GM12874 (cell line): Measurements from ENCODE around the gene RPS16.

Source experiments
- CTCF ChIP-seq: IDR thresholded peaks from 2 replicates; pipeline ENCODE4 v1.5.1; 2011; ENCODE audit warnings: low read depth, mild to moderate bottlenecking, control low read depth, low read length, moderate library complexity; ENCODE audit not compliant: insufficient read depth

The RPS16 gene

GRCh38 chr19:39467941-39468340 is 32.2 kb upstream of the RPS16 start:
- TF ChIP-seq CTCF = no peak

DNA sequence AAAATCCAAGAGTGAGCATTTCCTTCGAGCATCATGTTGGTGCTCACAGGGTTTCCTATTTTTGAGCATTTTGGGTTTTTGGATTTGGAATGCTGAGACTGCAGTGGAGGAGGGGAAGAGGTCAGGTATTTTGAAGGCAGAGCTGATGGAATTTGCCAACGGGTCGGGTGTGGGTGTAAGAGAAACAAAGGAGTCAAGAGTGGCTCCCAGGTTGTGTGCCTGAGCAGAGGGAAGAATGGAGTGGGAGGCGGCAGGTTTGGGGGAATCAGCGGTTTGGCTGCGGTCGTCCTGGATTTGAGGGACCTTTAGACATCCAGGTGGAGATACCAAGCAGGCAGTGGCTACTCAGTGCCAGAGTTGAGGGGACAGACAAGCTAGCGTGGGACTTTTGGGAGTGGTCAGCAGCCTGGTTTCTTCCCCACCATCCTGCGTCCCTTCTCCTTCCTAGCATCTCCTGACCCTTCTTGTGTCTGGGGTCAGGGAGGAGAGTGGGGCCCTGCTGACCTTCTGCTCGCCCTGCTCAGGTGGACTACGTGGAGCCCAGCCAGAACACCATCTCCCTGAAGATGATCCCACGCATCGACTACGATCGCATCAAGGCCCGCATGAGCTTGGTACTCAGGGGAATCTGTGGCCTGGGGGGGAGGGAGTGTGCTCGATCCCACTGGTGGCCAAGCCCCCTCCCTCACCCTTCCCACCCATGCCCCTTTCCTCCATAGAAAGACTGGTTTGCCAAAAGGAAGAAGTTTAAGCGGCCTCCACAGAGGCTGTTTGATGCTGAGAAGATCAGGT is 30.4 kb upstream of the RPS16 start:
- no peak for TF ChIP-seq CTCF

GRCh38 chr19:39463403-39463802 is 27.7 kb upstream of the RPS16 start:
- no peak for TF ChIP-seq CTCF

GRCh38 chr19:39449116-39449797 is 13.5 kb upstream of the RPS16 start:
- TF ChIP-seq CTCF = no peak

DNA sequence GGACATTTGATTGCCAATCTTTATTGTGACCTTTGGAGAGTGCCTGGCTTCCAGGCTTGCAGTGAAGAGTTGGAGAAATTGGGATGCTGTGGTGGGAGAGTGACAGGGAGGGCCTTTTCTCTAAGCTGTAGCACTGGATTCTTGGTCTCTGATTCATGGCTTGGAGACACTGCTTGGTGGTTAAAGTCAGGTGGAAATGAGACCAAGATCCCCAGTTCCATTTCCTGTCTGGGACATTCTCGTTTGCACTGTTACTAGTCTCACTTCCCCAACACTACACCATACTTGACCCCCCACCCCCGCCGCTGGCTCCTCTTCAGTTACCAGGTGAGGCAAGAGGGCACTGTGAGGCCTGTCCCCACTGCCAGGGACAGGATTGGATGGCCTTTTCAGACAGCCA is 12.5 kb upstream of the RPS16 start:
- no peak for TF ChIP-seq CTCF

DNA sequence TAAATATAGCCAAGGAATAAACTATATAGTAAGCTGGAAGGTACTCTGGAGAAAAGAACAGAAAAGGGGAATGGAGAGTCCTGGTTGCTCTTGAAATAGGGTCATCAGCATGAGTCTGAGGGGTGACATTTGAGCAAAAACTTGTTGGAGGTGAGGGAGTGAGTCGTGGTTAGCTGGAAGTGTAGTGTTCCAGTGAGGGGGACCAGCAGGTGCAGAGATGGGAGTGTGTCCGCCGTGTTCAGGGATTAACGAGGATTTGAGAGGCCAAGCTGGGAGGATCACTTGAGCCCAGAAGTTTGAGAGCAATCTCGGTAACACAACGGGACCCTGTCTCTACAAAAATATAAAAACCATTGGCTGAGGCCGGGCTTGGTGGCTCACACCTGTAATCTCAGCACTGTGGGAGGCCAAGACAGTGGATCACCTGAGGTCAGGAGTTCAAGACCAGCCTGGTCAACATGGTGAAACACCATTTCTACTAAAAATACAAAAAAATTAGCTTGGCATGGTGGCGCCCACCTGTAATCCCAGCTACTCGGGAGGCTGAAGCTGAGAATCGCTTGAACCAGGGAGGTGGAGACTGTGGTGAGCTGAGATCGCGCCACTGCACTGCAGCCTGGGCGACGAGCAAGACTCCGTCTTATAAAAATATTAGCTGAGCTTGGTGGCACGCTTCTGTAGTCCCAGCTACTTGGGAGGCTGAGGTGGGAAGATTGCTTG is 10.8 kb upstream of the RPS16 start:
- TF ChIP-seq CTCF = no peak
